ENCODE measurements around the gene RPRD1B. TPM values are rescaled to one million over a fixed set of nuclear protein-coding genes. Genes with fewer than 3 reads are reported as not detected.

Gene RPRD1B
- total RNA-seq, 2 donors from 2014 or later = 78.6 to 86.4 TPM

- intact Hi-C loops (cut with DNase I) = loop anchor here in 1 of 2 donors (5.0 kb wide), 1 partner anchor 154 kb away; no protein-coding TSS in a partner anchor
- no peak for DNase-seq
- ATAC-seq = no peak
Measured at GRCh38 chr20:38062890-38063289, 29.3 kb downstream of the RPRD1B start.

- intact Hi-C loops (cut with DNase I) = loop anchor here in 1 of 2 donors (5.0 kb wide), 1 partner anchor 153 kb away; no protein-coding TSS in a partner anchor
- DNase-seq (no peak), ATAC-seq (no peak)
Measured at GRCh38 chr20:38063911-38064530, 30.5 kb downstream of the RPRD1B start.

GRCh38 chr20:38065764-38066375 is 32.3 kb downstream of the RPRD1B start:
- intact Hi-C loops (cut with DNase I) = no loop called here
- peak; percentile 28 to 35 for ATAC-seq
- DNase-seq = no peak

GRCh38 chr20:38066969-38067716 is 33.6 kb downstream of the RPRD1B start:
- ATAC-seq = peak; percentile 63 to 83
- intact Hi-C loops (cut with DNase I) = no loop called here
- no peak for DNase-seq

GRCh38 chr20:38067717-38068365 is 34.3 kb downstream of the RPRD1B start:
- DNase-seq (no peak), ATAC-seq (no peak)
- intact Hi-C loops (cut with DNase I) = no loop called here

- DNase-seq (no peak), ATAC-seq (peak in 1 of 2 donors; percentile 44)
- intact Hi-C loops (cut with DNase I) = loop anchor here (5.0 kb wide), 2 partner anchors 89 to 94 kb away; partner anchors contain the start of gene TGM2 (in 1 of the 2)
Measured at GRCh38 chr20:38072898-38073297, 39.4 kb downstream of the RPRD1B start.

GRCh38 chr20:38073307-38074071 is 39.9 kb downstream of the RPRD1B start:
- ATAC-seq (peak; percentile 87 to 94), DNase-seq (peak; percentile 74)
- intact Hi-C loops (cut with DNase I) = loop anchor here (5.0 kb wide), 2 partner anchors 89 to 94 kb away; partner anchors contain the start of gene TGM2 (in 1 of the 2)

GRCh38 chr20:38075161-38075998 is 41.8 kb downstream of the RPRD1B start:
- ATAC-seq (peak in 1 of 2 donors; percentile 48), DNase-seq (no peak)
- intact Hi-C loops (cut with DNase I) = no loop called here

- intact Hi-C loops (cut with DNase I) = no loop called here
- ATAC-seq = no peak
- DNase-seq = no peak
Measured at GRCh38 chr20:38076548-38076947, 43.0 kb downstream of the RPRD1B start.

- intact Hi-C loops (cut with DNase I) = no loop called here
- no peak for ATAC-seq
- no peak for DNase-seq
Measured at GRCh38 chr20:38078084-38078483, 44.5 kb downstream of the RPRD1B start.

GRCh38 chr20:38079353-38079752 is 45.8 kb downstream of the RPRD1B start:
- ATAC-seq (no peak), DNase-seq (no peak)
- intact Hi-C loops (cut with DNase I) = no loop called here

GRCh38 chr20:38081575-38081974 is 48.0 kb downstream of the RPRD1B start:
- DNase-seq (no peak), ATAC-seq (no peak)
- intact Hi-C loops (cut with DNase I) = no loop called here

GRCh38 chr20:38082894-38083293 is 49.3 kb downstream of the RPRD1B start:
- no peak for ATAC-seq
- no peak for DNase-seq
- intact Hi-C loops (cut with DNase I) = no loop called here

- DNase-seq (no peak), ATAC-seq (peak in 1 of 2 donors; percentile 75)
- intact Hi-C loops (cut with DNase I) = no loop called here
Measured at GRCh38 chr20:38083338-38084048, 49.9 kb downstream of the RPRD1B start.

- DNase-seq (no peak), ATAC-seq (peak; percentile 88 to 89)
- intact Hi-C loops (cut with DNase I) = no loop called here
Measured at GRCh38 chr20:38084425-38084951, 50.9 kb downstream of the RPRD1B start.

GRCh38 chr20:38085026-38085425 is 51.5 kb downstream of the RPRD1B start:
- ATAC-seq (peak; percentile 32 to 41), DNase-seq (no peak)

GRCh38 chr20:38089500-38089899 is 56.0 kb downstream of the RPRD1B start:
- no peak for DNase-seq
- intact Hi-C loops (cut with DNase I) = no loop called here
- no peak for ATAC-seq

More at GRCh38 chr20:38085026-38085425, 51.5 kb downstream of the RPRD1B start:
- intact Hi-C loops (cut with DNase I) = no loop called here
